HCT116 (cell line): ENCODE results near the gene ARHGDIG. TPM values are rescaled to one million over a fixed set of nuclear protein-coding genes. Genes with fewer than 3 reads are reported as not detected.

ENCODE experiments used
- ATAC-seq: fragments of 200-7000 bp; cut with Tn5 transposase; 2 replicates; pipeline ENCODE4 v1.9.1; 2020; ENCODE audit warnings: mild to moderate bottlenecking, moderate library complexity
- BruUV-seq: library from RNA; stranded (reverse); fragments of 400-500 nt; replicated peaks from 2 replicates; lab custom pipeline; 2021; lab: Mats Ljungman, UMichigan
- CTCF ChIA-PET: fragments of 300-600 bp; sonication (Branson Sonifier 250); formaldehyde crosslinking; loops from one replicate; lab custom pipeline; 2021; ENCODE audit warnings: antibody characterized with exemption; lab: Charles Lee
- POLR2A ChIA-PET: fragments of 300-600, 350-600 bp; sonication (Branson Sonifier 250); formaldehyde crosslinking; loops from one replicate; lab custom pipeline; 2021; ENCODE audit warnings: antibody characterized with exemption; lab: Charles Lee
- RAD21 ChIA-PET, 2 experiments: fragments of 300-600 bp; sonication (Branson Sonifier 250); formaldehyde crosslinking; loops; one replicate each; lab custom pipeline; 2023; ENCODE audit warnings: low total read pairs in 2 of 2; ENCODE audit not compliant: uncharacterized antibody in 2 of 2, unreplicated experiment in 2 of 2, low non-redundant PET in 1 of 2; lab: Charles Lee
- DNase-seq: peaks from one replicate; pipeline ENCODE4 v3.0.0-alpha.2; 2010; ENCODE audit warnings: low read depth, low spot score
- H2AFZ ChIP-seq: fragments of 200-600 bp; shearing (Covaris generic), sonication (generic); 2 replicates; pipeline ENCODE4 v1.6.1; 2017; ENCODE audit warnings: low read depth, mixed run types, mixed read lengths, antibody characterized with exemption, low read length; ENCODE audit not compliant: poor library complexity, severe bottlenecking
- H3K27ac ChIP-seq: 2 replicates; pipeline ENCODE4 v1.5.1; 2012; ENCODE audit warnings: low read depth, low read length
- H3K27me3 ChIP-seq: fragments of 200-600 bp; sonication (generic); 2 replicates; pipeline ENCODE4 v1.6.1; 2016; ENCODE audit warnings: mixed run types, low read length, mixed read lengths; ENCODE audit not compliant: insufficient read depth
- H3K36me3 ChIP-seq, 2 experiments: fragments of 200-500 bp in 1 of 2; fragments of 200-600 bp in 1 of 2; sonication (Bioruptor generic) in 1 of 2; sonication (generic) in 1 of 2; 2 replicates each; pipeline versions ENCODE4 v1.5.1 to v1.6.1; 2014 to 2016; ENCODE audit warnings: low read length in 2 of 2, inconsistent platforms in 1 of 2, mixed read lengths in 1 of 2, mixed run types in 1 of 2; ENCODE audit not compliant: insufficient read depth in 2 of 2, control insufficient read depth in 1 of 2
- H3K4me1 ChIP-seq, 2 experiments: fragments of 200-600 bp in 1 of 2; sonication (generic) in 1 of 2; 2 replicates each; pipeline versions ENCODE4 v1.5.1 to v1.6.1; 2012 to 2017; ENCODE audit warnings: low read length in 2 of 2, inconsistent platforms in 1 of 2, mild to moderate bottlenecking in 1 of 2, mixed read lengths in 1 of 2, mixed run types in 1 of 2, moderate library complexity in 1 of 2; ENCODE audit not compliant: insufficient read depth in 2 of 2, control insufficient read depth in 1 of 2
- H3K4me2 ChIP-seq: fragments of 200-600 bp; sonication (generic); 2 replicates; pipeline ENCODE4 v1.6.1; 2017; ENCODE audit warnings: mixed run types, low read length, mixed read lengths
- H3K4me3 ChIP-seq, 2 experiments: fragments of 200-600 bp in 1 of 2; sonication (generic) in 1 of 2; replicated peaks in 1 of 2; 2 replicates each; pipeline ENCODE4 v1.5.1; 2011 to 2016; ENCODE audit warnings: low read length in 2 of 2, control low read depth in 1 of 2, low read depth in 1 of 2, mild to moderate bottlenecking in 1 of 2, mixed read lengths in 1 of 2, mixed run types in 1 of 2
- H3K79me2 ChIP-seq: fragments of 200-600 bp; sonication (generic); 2 replicates; pipeline ENCODE4 v1.6.1; 2017; ENCODE audit warnings: mild to moderate bottlenecking, mixed run types, low read length, moderate library complexity, mixed read lengths; ENCODE audit not compliant: insufficient read depth
- H3K9ac ChIP-seq: fragments of 200-600 bp; sonication (generic); 2 replicates; pipeline ENCODE4 v1.6.1; 2016; ENCODE audit warnings: low read length, mixed read lengths
- H3K9me2 ChIP-seq: fragments of 200-600 bp; sonication (generic), shearing (Covaris generic); 2 replicates; pipeline ENCODE4 v1.6.1; 2017; ENCODE audit warnings: mixed run types, mild to moderate bottlenecking, moderate library complexity; ENCODE audit not compliant: insufficient read depth
- H3K9me3 ChIP-seq, 2 experiments: fragments of 200-500 bp in 1 of 2; fragments of 200-600 bp in 1 of 2; sonication (Bioruptor generic) in 1 of 2; sonication (generic) in 1 of 2; 2 replicates each; pipeline ENCODE4 v1.6.1; 2014 to 2017; ENCODE audit warnings: low read length in 2 of 2, mixed read lengths in 2 of 2, inconsistent platforms in 1 of 2, low read depth in 1 of 2, mild to moderate bottlenecking in 1 of 2, mixed run types in 1 of 2, moderate library complexity in 1 of 2; ENCODE audit not compliant: control insufficient read depth in 1 of 2, insufficient read depth in 1 of 2
- H4K20me1 ChIP-seq: fragments of 200-600 bp; sonication (generic), shearing (Covaris generic); 2 replicates; pipeline ENCODE4 v1.6.1; 2017; ENCODE audit warnings: mixed run types, mild to moderate bottlenecking, moderate library complexity; ENCODE audit not compliant: insufficient read depth
- ATF3 ChIP-seq: IDR thresholded peaks from 2 replicates; pipeline ENCODE4 v1.6.1; 2012
- CBX3 ChIP-seq: IDR thresholded peaks from 2 replicates; pipeline ENCODE4 v1.6.1; 2012; ENCODE audit warnings: low read depth
- CEBPB ChIP-seq: IDR thresholded peaks from 2 replicates; pipeline ENCODE4 v1.6.1; 2012; ENCODE audit warnings: low read depth
- EGR1 ChIP-seq: IDR thresholded peaks from 2 replicates; pipeline ENCODE4 v1.6.1; 2012; ENCODE audit warnings: low read depth
- ELF1 ChIP-seq: IDR thresholded peaks from 2 replicates; pipeline ENCODE4 v1.6.1; 2012; ENCODE audit warnings: low read depth, borderline replicate concordance
- EZH2 ChIP-seq: fragments of 200-600 bp; sonication (generic); IDR thresholded peaks from 2 replicates; pipeline ENCODE4 v1.6.1; 2017; ENCODE audit warnings: antibody characterized with exemption, mixed run types
- FOSL1 ChIP-seq: IDR thresholded peaks from 2 replicates; pipeline ENCODE4 v1.6.1; 2012; ENCODE audit warnings: low read depth
- JUND ChIP-seq: IDR thresholded peaks from 2 replicates; pipeline ENCODE4 v1.6.1; 2012
- POLR2AphosphoS5 ChIP-seq: IDR thresholded peaks from 2 replicates; pipeline ENCODE4 v1.6.1; 2011; ENCODE audit warnings: mild to moderate bottlenecking, low read depth, low read length, moderate library complexity
- RAD21 ChIP-seq: IDR thresholded peaks from 2 replicates; pipeline ENCODE4 v1.6.1; 2012; ENCODE audit warnings: low read depth, mild to moderate bottlenecking
- SP1 ChIP-seq: IDR thresholded peaks from 2 replicates; pipeline ENCODE4 v1.6.1; 2012; ENCODE audit warnings: low read depth
- SRF ChIP-seq: IDR thresholded peaks from 2 replicates; pipeline ENCODE4 v1.6.1; 2012; ENCODE audit warnings: low read depth
- YY1 ChIP-seq: IDR thresholded peaks from 2 replicates; pipeline ENCODE4 v1.6.1; 2011; ENCODE audit warnings: low read length, low read depth, moderate library complexity, mild to moderate bottlenecking; ENCODE audit not compliant: insufficient replicate concordance; ENCODE audit errors: extremely low read depth
- ZFX ChIP-seq: fragments of 450-650 bp; IDR thresholded peaks from 2 replicates; pipeline ENCODE4 v1.6.1; 2017
- ZNF274 ChIP-seq: fragments of 200-500 bp; sonication (Bioruptor generic); IDR thresholded peaks from 2 replicates; pipeline ENCODE4 v1.6.1; 2014; ENCODE audit warnings: mild to moderate bottlenecking, low read depth, low read length, inconsistent platforms
- intact Hi-C: fragments of 100-400 bp; cut with micrococcal nuclease; formaldehyde crosslinking; loops from 2 replicates; pipeline ENCODE4 v1.10.0; 2022
- total RNA-seq: library from RNA; stranded (reverse); gene quantifications from one replicate; pipeline ENCODE4 v1.2.1, GENCODE V29; 2021; ENCODE audit not compliant: unreplicated experiment
- TF ChIP-seq, protein P1 (sequence below), 3 experiments: fragments of 200-600 bp in 1 of 3; sonication (generic) in 1 of 3; IDR thresholded peaks in 2 of 3; conservative IDR thresholded peaks in 1 of 3; 2 replicates each; pipeline ENCODE4 v1.5.1; 2012 to 2017; ENCODE audit warnings: low read depth in 2 of 3, low read length in 2 of 3, antibody characterized with exemption in 1 of 3, borderline replicate concordance in 1 of 3, control low read depth in 1 of 3, mild to moderate bottlenecking in 1 of 3, mixed read lengths in 1 of 3, mixed run types in 1 of 3, moderate library complexity in 1 of 3; ENCODE audit not compliant: insufficient read depth in 1 of 3
- TF ChIP-seq, protein P2 (sequence below): IDR thresholded peaks from 2 replicates; pipeline ENCODE4 v1.6.1; 2012; ENCODE audit warnings: low read depth

Gene ARHGDIG
- total RNA-seq, 1 experiment from 2014 or later, result not detected

DNA sequence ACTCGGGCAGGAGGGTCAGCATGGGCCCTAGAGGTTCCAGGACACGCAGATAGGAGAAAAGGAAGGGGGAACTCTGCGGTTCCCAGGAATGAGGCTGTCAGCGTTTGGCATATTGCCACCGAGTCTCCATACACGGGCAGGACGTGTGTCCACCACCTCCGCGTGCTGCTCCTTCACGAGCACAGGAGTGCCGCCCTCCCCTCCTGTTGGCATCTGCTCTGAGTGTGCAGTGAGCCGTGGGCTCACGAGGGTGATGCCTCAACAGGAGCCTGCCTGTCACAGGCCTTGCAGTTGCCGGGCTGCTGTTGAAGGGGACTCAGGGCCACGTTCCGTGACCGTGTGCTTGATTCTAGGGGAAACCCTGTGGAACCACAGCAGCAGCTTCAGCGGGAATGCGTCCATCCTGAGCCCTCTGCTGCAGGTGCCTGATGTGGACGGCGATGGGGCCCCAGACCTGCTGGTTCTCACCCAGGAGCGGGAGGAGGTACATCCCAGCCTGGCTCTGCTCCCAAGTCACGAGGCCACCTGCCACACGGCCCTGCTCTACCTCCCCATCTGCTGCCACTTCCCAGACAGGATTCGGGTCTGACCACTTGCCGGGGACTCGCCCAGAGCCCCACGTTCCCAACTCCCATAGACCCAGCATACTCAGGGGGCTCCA is 19.2 kb upstream of the ARHGDIG start:
- Histone ChIP-seq H3K9ac (no peak overlapping the region), H3K9me3 (no peaks in the 10 kb centered on the region), H3K27ac (no peak overlapping the region), H3K79me2 (no peaks in the 10 kb centered on the region), H3K27me3 (no peaks in the 10 kb centered on the region), H2AFZ (no peak overlapping the region), H3K36me3 (no peaks in the 10 kb centered on the region), H3K9me2 (no peaks in the 10 kb centered on the region), H3K4me3 (no peak overlapping the region), H3K4me1 (no peaks in the 10 kb centered on the region), H4K20me1 (no peaks in the 10 kb centered on the region), H3K4me2 (no peak overlapping the region)
- BruUV-seq, result no TSS peak
- DNase-seq (no peak), ATAC-seq (no peak)
- RAD21 ChIA-PET, result no interaction called here
- POLR2A ChIA-PET, result no interaction called here
- intact Hi-C loops, result no loop called here
- TF ChIP-seq SP1, result no peak
- no peak for TF ChIP-seq FOSL1
- TF ChIP-seq ZNF274, result no peak
- no peak for TF ChIP-seq ELF1
- TF ChIP-seq RAD21, result no peak
- TF ChIP-seq CBX3, result no peak
- TF ChIP-seq YY1, result no peak
- TF ChIP-seq ATF3, result no peak
- TF ChIP-seq EGR1, result no peak
- no peak for TF ChIP-seq JUND
- TF ChIP-seq CEBPB, result no peak
- CTCF ChIA-PET, result no interaction called here

DNA sequence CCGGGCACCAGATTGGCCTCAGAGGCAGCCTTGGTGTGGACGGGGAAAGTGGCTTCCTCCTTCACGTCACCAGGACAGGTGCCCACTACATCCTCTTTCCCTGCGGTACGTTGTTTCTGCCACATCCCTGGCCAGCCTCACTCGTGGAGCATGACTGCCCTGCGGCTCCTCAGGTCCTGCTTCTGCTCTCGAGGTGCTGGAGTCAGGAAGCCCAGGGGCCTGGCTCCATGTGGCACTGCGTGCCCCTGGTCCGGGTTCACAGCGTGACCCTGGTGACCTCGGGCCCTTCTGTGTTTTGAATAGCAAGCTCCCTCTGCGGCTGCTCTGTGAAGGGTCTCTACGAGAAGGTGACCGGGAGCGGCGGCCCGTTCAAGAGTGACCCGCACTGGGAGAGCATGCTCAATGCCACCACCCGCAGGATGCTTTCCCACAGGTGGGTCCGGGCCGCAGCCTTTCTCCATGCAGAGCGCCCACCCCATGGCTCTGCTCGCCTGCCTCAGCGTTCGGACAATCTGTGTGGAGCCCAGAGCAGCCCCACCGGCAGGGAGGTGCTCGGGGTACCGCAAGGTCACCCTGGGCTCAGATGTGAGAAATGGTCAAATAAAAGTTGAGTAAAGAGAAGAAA is 18.2 kb upstream of the ARHGDIG start:
- Histone ChIP-seq H3K9me3 (no peaks in the 10 kb centered on the region), H3K36me3 (no peaks in the 10 kb centered on the region), H2AFZ (no peak overlapping the region), H3K79me2 (no peaks in the 10 kb centered on the region), H3K4me1 (no peaks in the 10 kb centered on the region), H3K4me3 (no peak overlapping the region), H3K9ac (no peak overlapping the region), H3K27me3 (no peaks in the 10 kb centered on the region), H4K20me1 (no peaks in the 10 kb centered on the region), H3K4me2 (no peak overlapping the region), H3K27ac (no peak overlapping the region), H3K9me2 (no peaks in the 10 kb centered on the region)
- POLR2A ChIA-PET, result no interaction called here
- intact Hi-C loops, result no loop called here
- ATAC-seq (no peak), DNase-seq (no peak)
- CTCF ChIA-PET, result no interaction called here
- no TSS peak for BruUV-seq
- RAD21 ChIA-PET, result no interaction called here
- TF ChIP-seq, protein P1, sequence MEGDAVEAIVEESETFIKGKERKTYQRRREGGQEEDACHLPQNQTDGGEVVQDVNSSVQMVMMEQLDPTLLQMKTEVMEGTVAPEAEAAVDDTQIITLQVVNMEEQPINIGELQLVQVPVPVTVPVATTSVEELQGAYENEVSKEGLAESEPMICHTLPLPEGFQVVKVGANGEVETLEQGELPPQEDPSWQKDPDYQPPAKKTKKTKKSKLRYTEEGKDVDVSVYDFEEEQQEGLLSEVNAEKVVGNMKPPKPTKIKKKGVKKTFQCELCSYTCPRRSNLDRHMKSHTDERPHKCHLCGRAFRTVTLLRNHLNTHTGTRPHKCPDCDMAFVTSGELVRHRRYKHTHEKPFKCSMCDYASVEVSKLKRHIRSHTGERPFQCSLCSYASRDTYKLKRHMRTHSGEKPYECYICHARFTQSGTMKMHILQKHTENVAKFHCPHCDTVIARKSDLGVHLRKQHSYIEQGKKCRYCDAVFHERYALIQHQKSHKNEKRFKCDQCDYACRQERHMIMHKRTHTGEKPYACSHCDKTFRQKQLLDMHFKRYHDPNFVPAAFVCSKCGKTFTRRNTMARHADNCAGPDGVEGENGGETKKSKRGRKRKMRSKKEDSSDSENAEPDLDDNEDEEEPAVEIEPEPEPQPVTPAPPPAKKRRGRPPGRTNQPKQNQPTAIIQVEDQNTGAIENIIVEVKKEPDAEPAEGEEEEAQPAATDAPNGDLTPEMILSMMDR (IDR thresholded peaks at IDR 0.05 in 2 of 3, conservative IDR thresholded peaks at IDR 0.05 in 1 of 3; ENCODE audit: borderline replicate concordance in 1 of 3, insufficient read depth in 1 of 3, low read depth in 2 of 3, low read length in 2 of 3), result no peak
- TF ChIP-seq ZFX (no peak), POLR2AphosphoS5 (no peak), SRF (no peak), RAD21 (no peak), EGR1 (no peak), EZH2 (no peak)
- TF ChIP-seq, protein P2, sequence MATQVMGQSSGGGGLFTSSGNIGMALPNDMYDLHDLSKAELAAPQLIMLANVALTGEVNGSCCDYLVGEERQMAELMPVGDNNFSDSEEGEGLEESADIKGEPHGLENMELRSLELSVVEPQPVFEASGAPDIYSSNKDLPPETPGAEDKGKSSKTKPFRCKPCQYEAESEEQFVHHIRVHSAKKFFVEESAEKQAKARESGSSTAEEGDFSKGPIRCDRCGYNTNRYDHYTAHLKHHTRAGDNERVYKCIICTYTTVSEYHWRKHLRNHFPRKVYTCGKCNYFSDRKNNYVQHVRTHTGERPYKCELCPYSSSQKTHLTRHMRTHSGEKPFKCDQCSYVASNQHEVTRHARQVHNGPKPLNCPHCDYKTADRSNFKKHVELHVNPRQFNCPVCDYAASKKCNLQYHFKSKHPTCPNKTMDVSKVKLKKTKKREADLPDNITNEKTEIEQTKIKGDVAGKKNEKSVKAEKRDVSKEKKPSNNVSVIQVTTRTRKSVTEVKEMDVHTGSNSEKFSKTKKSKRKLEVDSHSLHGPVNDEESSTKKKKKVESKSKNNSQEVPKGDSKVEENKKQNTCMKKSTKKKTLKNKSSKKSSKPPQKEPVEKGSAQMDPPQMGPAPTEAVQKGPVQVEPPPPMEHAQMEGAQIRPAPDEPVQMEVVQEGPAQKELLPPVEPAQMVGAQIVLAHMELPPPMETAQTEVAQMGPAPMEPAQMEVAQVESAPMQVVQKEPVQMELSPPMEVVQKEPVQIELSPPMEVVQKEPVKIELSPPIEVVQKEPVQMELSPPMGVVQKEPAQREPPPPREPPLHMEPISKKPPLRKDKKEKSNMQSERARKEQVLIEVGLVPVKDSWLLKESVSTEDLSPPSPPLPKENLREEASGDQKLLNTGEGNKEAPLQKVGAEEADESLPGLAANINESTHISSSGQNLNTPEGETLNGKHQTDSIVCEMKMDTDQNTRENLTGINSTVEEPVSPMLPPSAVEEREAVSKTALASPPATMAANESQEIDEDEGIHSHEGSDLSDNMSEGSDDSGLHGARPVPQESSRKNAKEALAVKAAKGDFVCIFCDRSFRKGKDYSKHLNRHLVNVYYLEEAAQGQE, result no peak
